ENCODE measurements around the gene XDH. TPM values are rescaled to one million over a fixed set of nuclear protein-coding genes. Genes with fewer than 3 reads are reported as not detected.

XDH gene
- total and polyA plus RNA-seq, 2 donors (not counting 1 experiment from before 2014, with no cell fraction given): 0.50 to 0.59 TPM

DNA sequence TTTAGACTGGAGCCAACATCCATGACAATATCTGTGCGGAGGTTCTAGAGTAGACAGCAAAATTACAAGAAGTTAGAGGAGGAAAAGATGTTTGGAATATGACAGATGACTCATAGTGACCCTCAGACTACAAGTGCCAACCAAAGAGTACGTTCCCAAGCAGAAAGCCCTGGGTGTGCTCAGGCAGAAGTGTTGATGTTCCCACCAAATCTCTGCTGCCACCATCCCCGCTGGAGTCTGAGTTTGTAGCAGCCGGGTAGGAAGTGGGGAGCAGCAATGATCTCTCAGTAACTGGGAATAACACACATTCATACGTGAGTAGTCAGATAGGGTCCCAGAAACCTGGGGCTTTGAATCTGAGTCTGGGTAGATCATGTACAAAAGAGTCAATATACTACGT, 73.2 kb downstream of the XDH start:
- H2AFZ ChIP-seq (ENCODE audit: low read length): no peak overlapping the region
- H3K79me2 ChIP-seq (ENCODE audit: control insufficient read depth, insufficient read depth, low read length): no peaks in the 10 kb centered on the region
- H3K4me3 ChIP-seq (replicated peaks in 1 of 4; ENCODE audit: control extremely low read depth in 1 of 4, insufficient read depth in 1 of 4, low read depth in 3 of 4, low read length in 4 of 4): no peak overlapping the region
- H3K27me3 ChIP-seq (ENCODE audit: control insufficient read depth, insufficient read depth, low read length): no peaks in the 10 kb centered on the region
- no peaks in the 10 kb centered on the region for H3K9me3 ChIP-seq (ENCODE audit: control insufficient read depth, insufficient read depth, low read depth, low read length)
- TF ChIP-seq EZH2 (IDR thresholded peaks at IDR 0.05; ENCODE audit: low read length, missing control alignments): no peak
- TF ChIP-seq, protein P1, sequence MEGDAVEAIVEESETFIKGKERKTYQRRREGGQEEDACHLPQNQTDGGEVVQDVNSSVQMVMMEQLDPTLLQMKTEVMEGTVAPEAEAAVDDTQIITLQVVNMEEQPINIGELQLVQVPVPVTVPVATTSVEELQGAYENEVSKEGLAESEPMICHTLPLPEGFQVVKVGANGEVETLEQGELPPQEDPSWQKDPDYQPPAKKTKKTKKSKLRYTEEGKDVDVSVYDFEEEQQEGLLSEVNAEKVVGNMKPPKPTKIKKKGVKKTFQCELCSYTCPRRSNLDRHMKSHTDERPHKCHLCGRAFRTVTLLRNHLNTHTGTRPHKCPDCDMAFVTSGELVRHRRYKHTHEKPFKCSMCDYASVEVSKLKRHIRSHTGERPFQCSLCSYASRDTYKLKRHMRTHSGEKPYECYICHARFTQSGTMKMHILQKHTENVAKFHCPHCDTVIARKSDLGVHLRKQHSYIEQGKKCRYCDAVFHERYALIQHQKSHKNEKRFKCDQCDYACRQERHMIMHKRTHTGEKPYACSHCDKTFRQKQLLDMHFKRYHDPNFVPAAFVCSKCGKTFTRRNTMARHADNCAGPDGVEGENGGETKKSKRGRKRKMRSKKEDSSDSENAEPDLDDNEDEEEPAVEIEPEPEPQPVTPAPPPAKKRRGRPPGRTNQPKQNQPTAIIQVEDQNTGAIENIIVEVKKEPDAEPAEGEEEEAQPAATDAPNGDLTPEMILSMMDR (conservative IDR thresholded peaks at IDR 0.05 in 1 of 2, IDR thresholded peaks at IDR 0.05 in 1 of 2; ENCODE audit: low read depth in 1 of 2, low read length in 2 of 2): no peak
- no peaks in the 10 kb centered on the region for H4K20me1 ChIP-seq (ENCODE audit: control insufficient read depth, extremely low read depth, insufficient read depth, low read length)
- DNase-seq (ENCODE audit: low read depth in 2 of 2): no peak
- H3K4me2 ChIP-seq (ENCODE audit: extremely low read depth, insufficient read depth, low read length): no peak overlapping the region
- no peak overlapping the region for H3K9ac ChIP-seq (ENCODE audit: insufficient read depth, low read length)
- H3K4me1 ChIP-seq (ENCODE audit: control insufficient read depth, extremely low read depth, insufficient read depth, low read length): peaks cover 11% of the 10 kb centered on the region
- no peak overlapping the region for H3K27ac ChIP-seq (ENCODE audit: insufficient read depth, low read length)
- no peaks in the 10 kb centered on the region for H3K36me3 ChIP-seq (ENCODE audit: control insufficient read depth, insufficient read depth, low read length)

DNA sequence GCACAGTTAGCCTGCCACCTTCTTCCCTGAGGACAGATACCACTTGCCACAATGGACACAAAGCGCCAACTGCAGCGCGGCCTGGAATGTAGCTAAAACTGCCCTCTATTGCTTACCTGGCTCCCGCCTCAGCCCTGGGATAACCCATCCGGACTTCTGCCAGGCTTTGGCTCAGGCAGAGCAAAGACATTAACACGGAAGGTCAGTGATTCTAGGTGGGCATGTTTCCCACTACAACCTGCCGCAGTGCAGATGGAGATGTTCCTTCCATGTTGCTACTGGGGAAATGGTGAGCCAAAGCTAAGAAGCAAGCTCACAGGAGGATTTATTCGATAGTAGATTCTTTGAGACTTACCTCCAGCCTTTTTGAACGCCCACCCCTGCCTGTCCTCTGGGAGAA, 74.8 kb downstream of the XDH start:
- Histone ChIP-seq H4K20me1 (ENCODE audit: control insufficient read depth, extremely low read depth, insufficient read depth, low read length) (no peaks in the 10 kb centered on the region), H3K27ac (ENCODE audit: insufficient read depth, low read length) (no peak overlapping the region), H3K79me2 (ENCODE audit: control insufficient read depth, insufficient read depth, low read length) (no peaks in the 10 kb centered on the region), H3K36me3 (ENCODE audit: control insufficient read depth, insufficient read depth, low read length) (no peaks in the 10 kb centered on the region), H3K4me1 (ENCODE audit: control insufficient read depth, extremely low read depth, insufficient read depth, low read length) (peaks cover 16% of the 10 kb centered on the region), H3K27me3 (ENCODE audit: control insufficient read depth, insufficient read depth, low read length) (no peaks in the 10 kb centered on the region), H3K9me3 (ENCODE audit: control insufficient read depth, insufficient read depth, low read depth, low read length) (no peaks in the 10 kb centered on the region), H3K9ac (ENCODE audit: insufficient read depth, low read length) (no peak overlapping the region), H3K4me2 (ENCODE audit: extremely low read depth, insufficient read depth, low read length) (no peak overlapping the region), H3K4me3 (replicated peaks in 1 of 4; ENCODE audit: control extremely low read depth in 1 of 4, insufficient read depth in 1 of 4, low read depth in 3 of 4, low read length in 4 of 4) (no peak overlapping the region), H2AFZ (ENCODE audit: low read length) (no peak overlapping the region)
- DNase-seq (ENCODE audit: low read depth in 2 of 2): no peak
- no peak for TF ChIP-seq EZH2 (IDR thresholded peaks at IDR 0.05; ENCODE audit: low read length, missing control alignments)
- TF ChIP-seq, protein P1 (conservative IDR thresholded peaks at IDR 0.05 in 1 of 2, IDR thresholded peaks at IDR 0.05 in 1 of 2; ENCODE audit: low read depth in 1 of 2, low read length in 2 of 2): no peak

DNA sequence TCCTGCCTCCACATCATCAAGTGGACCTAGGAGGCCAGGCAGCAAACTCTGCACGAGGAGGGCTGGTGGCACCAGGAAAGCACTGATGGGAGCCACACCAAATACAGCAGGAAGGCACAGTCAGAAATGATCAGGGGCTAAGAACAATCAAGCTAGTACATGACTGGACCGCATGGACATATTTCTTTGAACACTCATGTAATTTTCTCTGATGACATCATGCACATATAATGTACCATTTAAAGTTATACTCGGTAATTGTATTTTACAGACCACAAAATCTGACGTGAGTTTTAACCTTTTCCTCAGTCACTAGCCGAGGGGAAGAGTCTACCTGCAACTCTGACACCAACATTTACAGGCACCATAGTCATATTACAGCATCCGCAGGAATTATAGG, 76.7 kb downstream of the XDH start:
- no peak for TF ChIP-seq EZH2 (IDR thresholded peaks at IDR 0.05; ENCODE audit: low read length, missing control alignments)
- TF ChIP-seq, protein P1 (conservative IDR thresholded peaks at IDR 0.05 in 1 of 2, IDR thresholded peaks at IDR 0.05 in 1 of 2; ENCODE audit: low read depth in 1 of 2, low read length in 2 of 2): no peak
- Histone ChIP-seq H3K4me3 (replicated peaks in 1 of 4; ENCODE audit: control extremely low read depth in 1 of 4, insufficient read depth in 1 of 4, low read depth in 3 of 4, low read length in 4 of 4) (no peak overlapping the region), H3K79me2 (ENCODE audit: control insufficient read depth, insufficient read depth, low read length) (no peaks in the 10 kb centered on the region), H3K27ac (ENCODE audit: insufficient read depth, low read length) (peak overlapping the region; percentile 65), H3K9ac (ENCODE audit: insufficient read depth, low read length) (no peak overlapping the region), H3K36me3 (ENCODE audit: control insufficient read depth, insufficient read depth, low read length) (no peaks in the 10 kb centered on the region), H4K20me1 (ENCODE audit: control insufficient read depth, extremely low read depth, insufficient read depth, low read length) (no peaks in the 10 kb centered on the region), H3K27me3 (ENCODE audit: control insufficient read depth, insufficient read depth, low read length) (no peaks in the 10 kb centered on the region), H3K4me1 (ENCODE audit: control insufficient read depth, extremely low read depth, insufficient read depth, low read length) (peaks cover 16% of the 10 kb centered on the region), H3K9me3 (ENCODE audit: control insufficient read depth, insufficient read depth, low read depth, low read length) (no peaks in the 10 kb centered on the region), H2AFZ (ENCODE audit: low read length) (no peak overlapping the region), H3K4me2 (ENCODE audit: extremely low read depth, insufficient read depth, low read length) (peak overlapping the region; percentile 33)
- DNase-seq (ENCODE audit: low read depth in 2 of 2): peak; percentile 86 to 93
